ENCODE measurements around the gene TMEM202. TPM values are rescaled to one million over a fixed set of nuclear protein-coding genes. Genes with fewer than 3 reads are reported as not detected.

The TMEM202 gene
- polyA plus RNA-seq, 3 donors, result not detected

DNA sequence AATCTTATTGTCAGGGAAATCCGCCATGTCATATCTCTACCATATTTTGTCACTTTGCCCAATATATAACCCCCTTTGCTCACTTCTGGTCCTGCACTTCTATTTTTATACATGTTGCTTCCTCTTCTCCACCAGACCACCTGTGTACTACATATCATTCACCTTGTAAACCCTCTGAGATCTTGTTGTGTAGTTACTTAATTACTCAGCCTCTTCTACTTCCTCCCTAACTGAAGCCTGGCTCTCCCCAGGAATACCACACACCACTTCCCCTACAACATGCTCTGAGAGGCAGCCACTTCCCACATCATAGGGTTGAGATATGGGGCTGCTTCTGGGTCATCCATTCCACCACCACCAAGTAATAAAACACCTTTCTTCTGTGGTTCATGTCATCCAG, 32.3 kb upstream of the TMEM202 start:
- Histone ChIP-seq H3K9me3 (replicated peaks in 1 of 2; ENCODE audit: control insufficient read depth in 1 of 2, insufficient read depth in 1 of 2, low read length in 2 of 2) (no peaks in the 10 kb centered on the region), H3K27ac (ENCODE audit: low read depth in 1 of 2, low read length in 2 of 2) (peak overlapping the region in 1 of 2 donors; percentile 47), H3K4me2 (replicated peaks; ENCODE audit: extremely low read depth, low read length, poor library complexity, severe bottlenecking) (peak overlapping the region; percentile 2), H3K4me1 (ENCODE audit: control insufficient read depth in 1 of 2, insufficient read depth in 2 of 2, low read length in 2 of 2) (peaks cover 54 to 57% of the 10 kb centered on the region in 2 donors), H4K20me1 (ENCODE audit: insufficient read depth, low read length) (peaks cover 34% of the 10 kb centered on the region), H3K79me2 (ENCODE audit: insufficient read depth, low read length) (peaks cover 83% of the 10 kb centered on the region), H3K9ac (ENCODE audit: insufficient read depth, low read length, poor library complexity, severe bottlenecking) (no peak overlapping the region), H3K36me3 (replicated peaks in 1 of 2; ENCODE audit: control insufficient read depth in 1 of 2, insufficient read depth in 2 of 2, low read length in 2 of 2) (peaks cover 0 to 12% of the 10 kb centered on the region in 2 donors), H3K27me3 (ENCODE audit: control insufficient read depth in 2 of 2, insufficient read depth in 2 of 2, low read length in 2 of 2) (no peaks in the 10 kb centered on the region), H2AFZ (ENCODE audit: insufficient read depth, low read depth, low read length, poor library complexity, severe bottlenecking) (no peak overlapping the region), H3K4me3 (replicated peaks in 1 of 3; ENCODE audit: low read depth in 2 of 3, low read length in 3 of 3) (no peak overlapping the region)
- Mint-ChIP-seq H3K27ac (peak overlapping the region in 5 of 7 donors; percentile 41 to 78 (median 64)), H3K27me3 (ENCODE audit: low read depth in 3 of 3) (no peaks in the 10 kb centered on the region), H3K4me3 (no peak overlapping the region), H3K9me3 (peaks cover 0 to 3% (median 0%) of the 10 kb centered on the region in 7 donors), H3K36me3 (peaks cover 18 to 20% of the 10 kb centered on the region in 2 donors), H3K4me1 (peaks cover 56% of the 10 kb centered on the region)
- no CpG with 5 or more reads among the region's 1 CpG for WGBS (ENCODE audit: insufficient coverage)
- DNase-seq, result peak; percentile 43 to 75 (median 74)
- intact Hi-C loops (cut with micrococcal nuclease), result no loop called here
- TF ChIP-seq, protein P1, sequence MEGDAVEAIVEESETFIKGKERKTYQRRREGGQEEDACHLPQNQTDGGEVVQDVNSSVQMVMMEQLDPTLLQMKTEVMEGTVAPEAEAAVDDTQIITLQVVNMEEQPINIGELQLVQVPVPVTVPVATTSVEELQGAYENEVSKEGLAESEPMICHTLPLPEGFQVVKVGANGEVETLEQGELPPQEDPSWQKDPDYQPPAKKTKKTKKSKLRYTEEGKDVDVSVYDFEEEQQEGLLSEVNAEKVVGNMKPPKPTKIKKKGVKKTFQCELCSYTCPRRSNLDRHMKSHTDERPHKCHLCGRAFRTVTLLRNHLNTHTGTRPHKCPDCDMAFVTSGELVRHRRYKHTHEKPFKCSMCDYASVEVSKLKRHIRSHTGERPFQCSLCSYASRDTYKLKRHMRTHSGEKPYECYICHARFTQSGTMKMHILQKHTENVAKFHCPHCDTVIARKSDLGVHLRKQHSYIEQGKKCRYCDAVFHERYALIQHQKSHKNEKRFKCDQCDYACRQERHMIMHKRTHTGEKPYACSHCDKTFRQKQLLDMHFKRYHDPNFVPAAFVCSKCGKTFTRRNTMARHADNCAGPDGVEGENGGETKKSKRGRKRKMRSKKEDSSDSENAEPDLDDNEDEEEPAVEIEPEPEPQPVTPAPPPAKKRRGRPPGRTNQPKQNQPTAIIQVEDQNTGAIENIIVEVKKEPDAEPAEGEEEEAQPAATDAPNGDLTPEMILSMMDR (IDR thresholded peaks at IDR 0.05), result no peak

GRCh38 chr15:72368325-72368724, 29.8 kb upstream of the TMEM202 start:
- H3K27me3 Mint-ChIP-seq (ENCODE audit: low read depth in 3 of 3), result no peaks in the 10 kb centered on the region
- H3K4me1 Mint-ChIP-seq, result peaks cover 80% of the 10 kb centered on the region
- peak overlapping the region in 2 of 3 experiments; percentile 19 to 62 for H3K4me3 ChIP-seq (replicated peaks in 1 of 3; ENCODE audit: low read depth in 2 of 3, low read length in 3 of 3)
- DNase-seq, result peak; percentile 27 to 77 (median 51)
- peaks cover 83% of the 10 kb centered on the region for H3K79me2 ChIP-seq (ENCODE audit: insufficient read depth, low read length)
- peaks cover 0 to 3% (median 0%) of the 10 kb centered on the region in 7 donors for H3K9me3 Mint-ChIP-seq
- H3K36me3 ChIP-seq (replicated peaks in 1 of 2; ENCODE audit: control insufficient read depth in 1 of 2, insufficient read depth in 2 of 2, low read length in 2 of 2), result peaks cover 0 to 7% of the 10 kb centered on the region in 2 donors
- no peaks in the 10 kb centered on the region for H3K27me3 ChIP-seq (ENCODE audit: control insufficient read depth in 2 of 2, insufficient read depth in 2 of 2, low read length in 2 of 2)
- intact Hi-C loops (cut with micrococcal nuclease), result no loop called here
- H2AFZ ChIP-seq (ENCODE audit: insufficient read depth, low read depth, low read length, poor library complexity, severe bottlenecking), result no peak overlapping the region
- peaks cover 76 to 82% of the 10 kb centered on the region in 2 donors for H3K4me1 ChIP-seq (ENCODE audit: control insufficient read depth in 1 of 2, insufficient read depth in 2 of 2, low read length in 2 of 2)
- TF ChIP-seq, protein P1 (IDR thresholded peaks at IDR 0.05), result no peak
- no CpG with 5 or more reads among the region's 2 CpGs for WGBS (ENCODE audit: insufficient coverage)
- H3K4me2 ChIP-seq (replicated peaks; ENCODE audit: extremely low read depth, low read length, poor library complexity, severe bottlenecking), result peak overlapping the region; percentile 72
- H3K27ac ChIP-seq (ENCODE audit: low read depth in 1 of 2, low read length in 2 of 2), result peak overlapping the region; percentile 47 to 85
- H4K20me1 ChIP-seq (ENCODE audit: insufficient read depth, low read length), result peaks cover 19% of the 10 kb centered on the region
- H3K9me3 ChIP-seq (replicated peaks in 1 of 2; ENCODE audit: control insufficient read depth in 1 of 2, insufficient read depth in 1 of 2, low read length in 2 of 2), result no peaks in the 10 kb centered on the region
- peak overlapping the region; percentile 30 for H3K9ac ChIP-seq (ENCODE audit: insufficient read depth, low read length, poor library complexity, severe bottlenecking)
- peaks cover 18 to 20% of the 10 kb centered on the region in 2 donors for H3K36me3 Mint-ChIP-seq
- peak overlapping the region; percentile 91 to 95 (median 92) for H3K27ac Mint-ChIP-seq
- peak overlapping the region; percentile 67 to 85 for H3K4me3 Mint-ChIP-seq
